ENCODE data around the gene MCUB. TPM values are rescaled to one million over a fixed set of nuclear protein-coding genes. Genes with fewer than 3 reads are reported as not detected.
A peak's percentile ranks its signal among the peaks of the same experiment; 100 is the strongest.

Gene MCUB
- total RNA-seq, 5 donors from 2014 or later (not counting 1 experiment from before 2014, with no cell fraction given): 88.9 to 139 (median 122) TPM

GRCh38 chr4:109609431-109609830 is 49.4 kb downstream of the MCUB start:
- 50% methylated on average over 2 of the region's 2 CpGs for WGBS (ENCODE audit: insufficient coverage)
- Mint-ChIP-seq H3K27ac (peak overlapping the region in 1 of 2 donors; percentile 52), H3K36me3 (peaks cover 76% of the 10 kb centered on the region), H3K9me3 (peaks cover 12 to 21% (median 15%) of the 10 kb centered on the region in 3 donors), H3K27me3 (no peaks in the 10 kb centered on the region), H3K4me1 (peaks cover 84 to 89% (median 89%) of the 10 kb centered on the region in 3 donors), H3K4me3 (peak overlapping the region in 1 of 3 donors; percentile 33)
- peaks cover 8 to 11% of the 10 kb centered on the region in 2 donors for H3K36me3 ChIP-seq (ENCODE audit: control insufficient read depth in 2 of 2, extremely low read depth in 1 of 2, insufficient read depth in 1 of 2, low read length in 1 of 2)
- no peak for DNase-seq
- POLR2A ChIA-PET: interaction anchor here in 1 of 2 donors (0.6 kb wide), 1 partner anchor 97 kb away, joined by 4 read pairs; no protein-coding TSS in a partner anchor
- H3K27ac ChIP-seq (ENCODE audit: low read length): no peak overlapping the region
- peaks cover 0 to 24% of the 10 kb centered on the region in 2 experiments for H3K4me1 ChIP-seq (ENCODE audit: control insufficient read depth in 1 of 2, extremely low read depth in 1 of 2, insufficient read depth in 2 of 2, low read length in 2 of 2)
- CTCF ChIA-PET: no interaction called here
- H3K4me3 ChIP-seq (ENCODE audit: control insufficient read depth in 1 of 2, extremely low read depth in 1 of 2, low read length in 1 of 2): peak overlapping the region in 1 of 2 donors; percentile 15
- H3K27me3 ChIP-seq (replicated peaks in 1 of 2; ENCODE audit: control insufficient read depth in 2 of 2, extremely low read depth in 1 of 2, insufficient read depth in 2 of 2, low read length in 1 of 2): no peaks in the 10 kb centered on the region
- no peaks in the 10 kb centered on the region for H3K9me3 ChIP-seq
- ATAC-seq (replicated peaks in 1 of 4): no peak

DNA sequence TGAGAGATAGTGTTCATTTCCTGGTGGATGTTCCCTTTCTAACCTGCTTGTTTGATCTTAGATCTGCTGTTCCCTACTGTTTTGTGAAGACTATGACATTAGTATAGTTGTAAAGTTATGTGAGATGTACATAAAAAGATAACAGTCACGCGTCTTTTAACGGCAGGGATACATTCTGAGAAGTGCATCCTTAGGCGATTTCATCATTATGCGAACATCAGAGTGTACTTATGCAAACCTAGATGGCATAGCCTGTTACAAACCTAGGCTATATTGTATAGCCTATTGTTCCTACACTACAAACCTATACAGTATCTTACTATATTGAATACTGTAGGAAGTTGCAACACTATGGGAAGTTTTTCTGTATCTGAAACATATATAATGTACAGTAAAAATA is 50.4 kb downstream of the MCUB start:
- H3K4me1 ChIP-seq (ENCODE audit: control insufficient read depth in 1 of 2, extremely low read depth in 1 of 2, insufficient read depth in 2 of 2, low read length in 2 of 2): peaks cover 0 to 24% of the 10 kb centered on the region in 2 experiments
- H3K27ac Mint-ChIP-seq: no peak overlapping the region

GRCh38 chr4:109611045-109611646 is 51.1 kb downstream of the MCUB start:
- CTCF ChIA-PET: no interaction called here
- Mint-ChIP-seq H3K36me3 (peaks cover 73% of the 10 kb centered on the region), H3K27ac (peak overlapping the region in 1 of 2 donors; percentile 60)

More for the DNA sequence above, 50.4 kb downstream of the MCUB start:
- WGBS (ENCODE audit: insufficient coverage): no CpG with 5 or more reads among the region's 5 CpGs
- H3K27me3 ChIP-seq (replicated peaks in 1 of 2; ENCODE audit: control insufficient read depth in 2 of 2, extremely low read depth in 1 of 2, insufficient read depth in 2 of 2, low read length in 1 of 2): no peaks in the 10 kb centered on the region
- DNase-seq: no peak
- no peak overlapping the region for H3K27ac ChIP-seq (ENCODE audit: low read length)
- Mint-ChIP-seq H3K27me3 (no peaks in the 10 kb centered on the region), H3K4me1 (peaks cover 83 to 86% (median 86%) of the 10 kb centered on the region in 3 donors), H3K36me3 (peaks cover 73% of the 10 kb centered on the region), H3K4me3 (no peak overlapping the region), H3K9me3 (peaks cover 12 to 20% (median 15%) of the 10 kb centered on the region in 3 donors)
- H3K9me3 ChIP-seq: no peaks in the 10 kb centered on the region
- H3K36me3 ChIP-seq (ENCODE audit: control insufficient read depth in 2 of 2, extremely low read depth in 1 of 2, insufficient read depth in 1 of 2, low read length in 1 of 2): peaks cover 8 to 11% of the 10 kb centered on the region in 2 donors
- CTCF ChIA-PET: no interaction called here
- H3K4me3 ChIP-seq (ENCODE audit: control insufficient read depth in 1 of 2, extremely low read depth in 1 of 2, low read length in 1 of 2): no peak overlapping the region
- POLR2A ChIA-PET: no interaction called here
- ATAC-seq (replicated peaks in 1 of 4): no peak

DNA sequence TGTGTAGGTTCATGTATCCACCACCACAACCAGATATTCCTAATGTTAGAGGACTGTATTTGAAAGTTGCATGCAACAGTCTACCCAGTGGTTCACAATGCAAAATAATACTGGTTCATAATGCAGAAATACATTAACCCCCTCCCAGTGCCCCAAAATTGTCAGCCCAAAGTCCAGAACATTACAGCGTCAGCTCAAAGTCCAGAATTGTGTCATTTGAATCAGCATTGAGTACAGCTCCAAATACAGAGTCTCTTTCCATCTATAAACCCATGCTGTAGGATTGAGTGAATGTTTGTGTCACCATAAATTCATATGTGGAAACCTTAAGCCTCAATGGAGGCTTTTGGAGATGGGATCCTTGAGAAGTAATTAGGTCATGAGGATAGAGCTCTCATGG is 54.0 kb downstream of the MCUB start:
- ATAC-seq (replicated peaks in 1 of 4) (no peak), DNase-seq (no peak)
- no CpG with 5 or more reads among the region's 1 CpG for WGBS (ENCODE audit: insufficient coverage)
- Histone ChIP-seq H3K9me3 (no peaks in the 10 kb centered on the region), H3K4me3 (ENCODE audit: control insufficient read depth in 1 of 2, extremely low read depth in 1 of 2, low read length in 1 of 2) (no peak overlapping the region), H3K27ac (ENCODE audit: low read length) (no peak overlapping the region), H3K36me3 (ENCODE audit: control insufficient read depth in 2 of 2, extremely low read depth in 1 of 2, insufficient read depth in 1 of 2, low read length in 1 of 2) (peaks cover 3 to 11% of the 10 kb centered on the region in 2 donors), H3K4me1 (ENCODE audit: control insufficient read depth in 1 of 2, extremely low read depth in 1 of 2, insufficient read depth in 2 of 2, low read length in 2 of 2) (peaks cover 0 to 14% of the 10 kb centered on the region in 2 experiments), H3K27me3 (replicated peaks in 1 of 2; ENCODE audit: control insufficient read depth in 2 of 2, extremely low read depth in 1 of 2, insufficient read depth in 2 of 2, low read length in 1 of 2) (no peaks in the 10 kb centered on the region)
- H3K27ac Mint-ChIP-seq: no peak overlapping the region
- peaks cover 0 to 3% (median under 1%) of the 10 kb centered on the region in 3 donors for H3K9me3 Mint-ChIP-seq
- H3K27me3 Mint-ChIP-seq: no peaks in the 10 kb centered on the region
- peaks cover 55% of the 10 kb centered on the region for H3K36me3 Mint-ChIP-seq
- peaks cover 83 to 88% (median 87%) of the 10 kb centered on the region in 3 donors for H3K4me1 Mint-ChIP-seq
- ChIA-PET POLR2A (interaction anchor here in 1 of 2 donors (0.9 kb wide), 1 partner anchor 27 kb away, joined by 3 read pairs; no protein-coding TSS in a partner anchor), CTCF (interaction anchor here (0.6 kb wide), 2 partner anchors 43 to 122 kb away, joined by 3 to 8 read pairs; no protein-coding TSS in a partner anchor)
- H3K4me3 Mint-ChIP-seq: no peak overlapping the region

More at GRCh38 chr4:109611045-109611646, 51.1 kb downstream of the MCUB start:
- ATAC-seq (replicated peaks in 1 of 4) (no peak), DNase-seq (no peak)
- Mint-ChIP-seq H3K27me3 (no peaks in the 10 kb centered on the region), H3K9me3 (peaks cover 12 to 16% (median 13%) of the 10 kb centered on the region in 3 donors), H3K4me1 (peaks cover 83 to 87% (median 87%) of the 10 kb centered on the region in 3 donors), H3K4me3 (no peak overlapping the region)
- Histone ChIP-seq H3K27me3 (replicated peaks in 1 of 2; ENCODE audit: control insufficient read depth in 2 of 2, extremely low read depth in 1 of 2, insufficient read depth in 2 of 2, low read length in 1 of 2) (no peaks in the 10 kb centered on the region), H3K36me3 (ENCODE audit: control insufficient read depth in 2 of 2, extremely low read depth in 1 of 2, insufficient read depth in 1 of 2, low read length in 1 of 2) (peaks cover 8 to 11% of the 10 kb centered on the region in 2 donors), H3K4me1 (ENCODE audit: control insufficient read depth in 1 of 2, extremely low read depth in 1 of 2, insufficient read depth in 2 of 2, low read length in 2 of 2) (peaks cover 0 to 21% of the 10 kb centered on the region in 2 experiments), H3K27ac (ENCODE audit: low read length) (no peak overlapping the region), H3K9me3 (no peaks in the 10 kb centered on the region), H3K4me3 (ENCODE audit: control insufficient read depth in 1 of 2, extremely low read depth in 1 of 2, low read length in 1 of 2) (no peak overlapping the region)
- POLR2A ChIA-PET: no interaction called here

DNA sequence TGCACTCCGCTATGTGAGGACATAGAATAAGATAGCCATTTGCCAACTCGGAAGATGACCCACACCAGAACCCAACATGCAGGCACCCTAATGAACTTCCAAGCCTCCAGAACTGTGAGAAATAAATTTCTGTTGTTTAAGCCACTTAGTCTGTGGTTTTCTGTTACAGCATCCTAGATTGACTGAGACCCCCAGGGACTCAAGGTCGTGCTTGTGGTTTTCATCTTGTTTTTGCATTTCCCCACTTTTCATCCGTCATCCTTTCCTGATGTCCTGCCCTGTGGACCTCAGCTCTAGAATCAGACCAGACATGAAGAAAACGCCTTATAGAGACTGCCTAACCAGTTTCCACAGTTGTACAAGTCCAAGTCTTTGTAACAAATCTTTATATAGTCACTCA is 54.4 kb downstream of the MCUB start:
- Histone ChIP-seq H3K4me3 (ENCODE audit: control insufficient read depth in 1 of 2, extremely low read depth in 1 of 2, low read length in 1 of 2) (no peak overlapping the region), H3K36me3 (ENCODE audit: control insufficient read depth in 2 of 2, extremely low read depth in 1 of 2, insufficient read depth in 1 of 2, low read length in 1 of 2) (peaks cover 3 to 7% of the 10 kb centered on the region in 2 donors), H3K4me1 (ENCODE audit: control insufficient read depth in 1 of 2, extremely low read depth in 1 of 2, insufficient read depth in 2 of 2, low read length in 2 of 2) (peaks cover 0 to 15% of the 10 kb centered on the region in 2 experiments), H3K27me3 (replicated peaks in 1 of 2; ENCODE audit: control insufficient read depth in 2 of 2, extremely low read depth in 1 of 2, insufficient read depth in 2 of 2, low read length in 1 of 2) (no peaks in the 10 kb centered on the region), H3K9me3 (no peaks in the 10 kb centered on the region), H3K27ac (ENCODE audit: low read length) (no peak overlapping the region)
- H3K4me3 Mint-ChIP-seq: no peak overlapping the region
- H3K27me3 Mint-ChIP-seq: no peaks in the 10 kb centered on the region
- ChIA-PET POLR2A (interaction anchor here in 1 of 2 donors (0.9 kb wide), 1 partner anchor 27 kb away, joined by 3 read pairs; no protein-coding TSS in a partner anchor), CTCF (interaction anchor here in 1 of 2 donors (0.6 to 0.7 kb wide), 2 partner anchors 43 to 182 kb away, joined by 3 to 4 read pairs; no protein-coding TSS in a partner anchor)
- peaks cover 78 to 84% (median 83%) of the 10 kb centered on the region in 3 donors for H3K4me1 Mint-ChIP-seq
- no peak for ATAC-seq (replicated peaks in 1 of 4)
- DNase-seq: no peak
- H3K27ac Mint-ChIP-seq: no peak overlapping the region
- H3K36me3 Mint-ChIP-seq: peaks cover 52% of the 10 kb centered on the region
- peaks cover 0 to 3% (median 0%) of the 10 kb centered on the region in 3 donors for H3K9me3 Mint-ChIP-seq
- WGBS (ENCODE audit: insufficient coverage): 90% methylated on average over 3 of the region's 5 CpGs

- H3K27me3 ChIP-seq (replicated peaks in 1 of 2; ENCODE audit: control insufficient read depth in 2 of 2, extremely low read depth in 1 of 2, insufficient read depth in 2 of 2, low read length in 1 of 2): no peaks in the 10 kb centered on the region
- H3K9me3 ChIP-seq: no peaks in the 10 kb centered on the region
- H3K36me3 ChIP-seq (ENCODE audit: control insufficient read depth in 2 of 2, extremely low read depth in 1 of 2, insufficient read depth in 1 of 2, low read length in 1 of 2): peaks cover 0 to 3% of the 10 kb centered on the region in 2 donors
- CTCF ChIA-PET: no interaction called here
- Mint-ChIP-seq H3K27ac (peak overlapping the region in 1 of 2 donors; percentile 68), H3K27me3 (no peaks in the 10 kb centered on the region), H3K4me1 (peaks cover 76 to 84% (median 82%) of the 10 kb centered on the region in 3 donors), H3K9me3 (peaks cover 0 to 3% (median 0%) of the 10 kb centered on the region in 3 donors), H3K36me3 (peaks cover 44% of the 10 kb centered on the region), H3K4me3 (no peak overlapping the region)
- H3K4me3 ChIP-seq (ENCODE audit: control insufficient read depth in 1 of 2, extremely low read depth in 1 of 2, low read length in 1 of 2): no peak overlapping the region
- H3K4me1 ChIP-seq (ENCODE audit: control insufficient read depth in 1 of 2, extremely low read depth in 1 of 2, insufficient read depth in 2 of 2, low read length in 2 of 2): peaks cover 0 to 8% of the 10 kb centered on the region in 2 experiments
- 100% methylated on average over 1 of the region's 2 CpGs for WGBS (ENCODE audit: insufficient coverage)
- H3K27ac ChIP-seq (ENCODE audit: low read length): no peak overlapping the region
- POLR2A ChIA-PET: interaction anchor here (0.8 to 1.0 kb wide), 2 partner anchors 32 to 245 kb away, joined by 3 read pairs; no protein-coding TSS in a partner anchor
- no peak for ATAC-seq (replicated peaks in 1 of 4)
- no peak for DNase-seq
Observed at GRCh38 chr4:109615742-109616141, 55.7 kb downstream of the MCUB start.
